ENCODE results near the gene SYN1. TPM values are rescaled to one million over a fixed set of nuclear protein-coding genes. Genes with fewer than 3 reads are reported as not detected.

SYN1 gene
- polyA plus RNA-seq, 1 donor from 2014 or later, result 4.3 TPM

DNA sequence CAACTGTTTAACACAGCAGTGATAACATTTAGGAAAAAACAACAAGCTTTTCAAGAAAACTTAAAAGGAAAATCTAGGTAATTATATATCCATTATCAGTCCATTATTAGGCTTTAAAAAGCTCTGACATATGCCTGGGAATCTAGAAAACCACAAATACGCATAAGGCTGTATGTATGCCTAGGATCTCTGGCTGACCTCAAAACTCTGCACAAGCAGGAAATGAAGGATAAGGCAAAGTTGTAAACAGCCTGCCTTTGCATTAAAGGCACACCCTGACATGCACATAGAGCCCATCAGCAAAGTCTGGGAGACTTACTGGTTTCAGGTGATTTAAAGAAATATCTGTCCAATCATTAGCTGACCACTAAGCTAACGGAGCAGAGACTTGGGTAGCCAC lies 23.4 kb downstream of the SYN1 start:
- no peak overlapping the region for H3K27ac ChIP-seq (ENCODE audit: low read length)
- no peaks in the 10 kb centered on the region for H3K79me2 ChIP-seq (replicated peaks; ENCODE audit: insufficient read depth, low read length)
- TF ChIP-seq, protein P1, sequence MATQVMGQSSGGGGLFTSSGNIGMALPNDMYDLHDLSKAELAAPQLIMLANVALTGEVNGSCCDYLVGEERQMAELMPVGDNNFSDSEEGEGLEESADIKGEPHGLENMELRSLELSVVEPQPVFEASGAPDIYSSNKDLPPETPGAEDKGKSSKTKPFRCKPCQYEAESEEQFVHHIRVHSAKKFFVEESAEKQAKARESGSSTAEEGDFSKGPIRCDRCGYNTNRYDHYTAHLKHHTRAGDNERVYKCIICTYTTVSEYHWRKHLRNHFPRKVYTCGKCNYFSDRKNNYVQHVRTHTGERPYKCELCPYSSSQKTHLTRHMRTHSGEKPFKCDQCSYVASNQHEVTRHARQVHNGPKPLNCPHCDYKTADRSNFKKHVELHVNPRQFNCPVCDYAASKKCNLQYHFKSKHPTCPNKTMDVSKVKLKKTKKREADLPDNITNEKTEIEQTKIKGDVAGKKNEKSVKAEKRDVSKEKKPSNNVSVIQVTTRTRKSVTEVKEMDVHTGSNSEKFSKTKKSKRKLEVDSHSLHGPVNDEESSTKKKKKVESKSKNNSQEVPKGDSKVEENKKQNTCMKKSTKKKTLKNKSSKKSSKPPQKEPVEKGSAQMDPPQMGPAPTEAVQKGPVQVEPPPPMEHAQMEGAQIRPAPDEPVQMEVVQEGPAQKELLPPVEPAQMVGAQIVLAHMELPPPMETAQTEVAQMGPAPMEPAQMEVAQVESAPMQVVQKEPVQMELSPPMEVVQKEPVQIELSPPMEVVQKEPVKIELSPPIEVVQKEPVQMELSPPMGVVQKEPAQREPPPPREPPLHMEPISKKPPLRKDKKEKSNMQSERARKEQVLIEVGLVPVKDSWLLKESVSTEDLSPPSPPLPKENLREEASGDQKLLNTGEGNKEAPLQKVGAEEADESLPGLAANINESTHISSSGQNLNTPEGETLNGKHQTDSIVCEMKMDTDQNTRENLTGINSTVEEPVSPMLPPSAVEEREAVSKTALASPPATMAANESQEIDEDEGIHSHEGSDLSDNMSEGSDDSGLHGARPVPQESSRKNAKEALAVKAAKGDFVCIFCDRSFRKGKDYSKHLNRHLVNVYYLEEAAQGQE (IDR thresholded peaks at IDR 0.05; ENCODE audit: borderline replicate concordance), result no peak
- TF ChIP-seq EP300 (conservative IDR thresholded peaks at IDR 0.05; ENCODE audit: poor library complexity, severe bottlenecking) (no peak), TAF1 (IDR thresholded peaks at IDR 0.05; ENCODE audit: low read depth) (no peak)
- no peak overlapping the region for H3K9ac ChIP-seq (ENCODE audit: low read length)
- no peaks in the 10 kb centered on the region for H3K27me3 ChIP-seq (ENCODE audit: insufficient read depth, low read depth, low read length)
- H3K9me2 ChIP-seq (ENCODE audit: insufficient read depth, low read length), result no peaks in the 10 kb centered on the region
- no peaks in the 10 kb centered on the region for H4K20me1 ChIP-seq (ENCODE audit: insufficient read depth)
- H3K4me3 ChIP-seq (ENCODE audit: low read length), result no peak overlapping the region
- no peaks in the 10 kb centered on the region for H3K36me3 ChIP-seq (ENCODE audit: insufficient read depth, low read length)
- H3K4me2 ChIP-seq (ENCODE audit: low read length), result no peak overlapping the region
- H3F3A ChIP-seq (ENCODE audit: insufficient read depth, low read length, poor library complexity, severe bottlenecking), result no peaks in the 10 kb centered on the region
- H2AFZ ChIP-seq (ENCODE audit: low read depth, low read length), result no peak overlapping the region
- H3K9me3 ChIP-seq (ENCODE audit: low read length), result no peaks in the 10 kb centered on the region

DNA sequence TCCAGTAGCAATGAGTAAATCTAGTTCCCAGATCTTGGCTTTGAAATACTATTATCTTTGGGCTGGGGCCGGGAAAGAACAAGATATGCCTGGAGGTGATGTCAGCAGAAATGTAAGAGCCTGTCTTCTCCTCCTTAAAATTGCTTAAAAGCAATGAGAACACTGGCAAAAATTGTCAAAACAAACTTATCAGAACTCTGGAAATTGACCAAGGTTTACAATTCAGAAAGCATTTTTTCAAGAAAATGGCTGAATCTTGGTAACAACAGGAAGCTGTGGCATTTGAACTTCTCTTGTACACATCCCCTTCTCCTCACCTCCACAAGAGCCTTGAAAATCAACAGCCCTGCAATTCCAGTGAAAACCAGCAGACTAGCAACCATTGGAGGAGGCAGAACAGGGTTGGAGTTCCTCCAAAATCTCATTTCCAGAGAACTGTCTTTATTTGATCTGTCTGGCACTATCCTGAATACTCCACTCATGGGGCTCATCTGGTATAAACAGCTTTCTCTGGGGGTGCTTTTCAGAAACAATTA lies 23.9 kb downstream of the SYN1 start:
- no peaks in the 10 kb centered on the region for H4K20me1 ChIP-seq (ENCODE audit: insufficient read depth)
- no peak overlapping the region for H3K9ac ChIP-seq (ENCODE audit: low read length)
- TF ChIP-seq, protein P1 (IDR thresholded peaks at IDR 0.05; ENCODE audit: borderline replicate concordance), result no peak
- TF ChIP-seq RAD21 (conservative IDR thresholded peaks at IDR 0.05) (no peak), SMC3 (conservative IDR thresholded peaks at IDR 0.05; ENCODE audit: poor library complexity) (no peak), POLR2AphosphoS5 (IDR thresholded peaks at IDR 0.05) (no peak), EP300 (conservative IDR thresholded peaks at IDR 0.05; ENCODE audit: poor library complexity, severe bottlenecking) (no peak), MXI1 (conservative IDR thresholded peaks at IDR 0.05; ENCODE audit: poor library complexity, severe bottlenecking) (no peak), EZH2 (IDR thresholded peaks at IDR 0.05; ENCODE audit: borderline replicate concordance, insufficient read depth, low read length, poor library complexity, severe bottlenecking) (no peak), TAF1 (IDR thresholded peaks at IDR 0.05; ENCODE audit: low read depth) (no peak)
- TF ChIP-seq, protein P2, sequence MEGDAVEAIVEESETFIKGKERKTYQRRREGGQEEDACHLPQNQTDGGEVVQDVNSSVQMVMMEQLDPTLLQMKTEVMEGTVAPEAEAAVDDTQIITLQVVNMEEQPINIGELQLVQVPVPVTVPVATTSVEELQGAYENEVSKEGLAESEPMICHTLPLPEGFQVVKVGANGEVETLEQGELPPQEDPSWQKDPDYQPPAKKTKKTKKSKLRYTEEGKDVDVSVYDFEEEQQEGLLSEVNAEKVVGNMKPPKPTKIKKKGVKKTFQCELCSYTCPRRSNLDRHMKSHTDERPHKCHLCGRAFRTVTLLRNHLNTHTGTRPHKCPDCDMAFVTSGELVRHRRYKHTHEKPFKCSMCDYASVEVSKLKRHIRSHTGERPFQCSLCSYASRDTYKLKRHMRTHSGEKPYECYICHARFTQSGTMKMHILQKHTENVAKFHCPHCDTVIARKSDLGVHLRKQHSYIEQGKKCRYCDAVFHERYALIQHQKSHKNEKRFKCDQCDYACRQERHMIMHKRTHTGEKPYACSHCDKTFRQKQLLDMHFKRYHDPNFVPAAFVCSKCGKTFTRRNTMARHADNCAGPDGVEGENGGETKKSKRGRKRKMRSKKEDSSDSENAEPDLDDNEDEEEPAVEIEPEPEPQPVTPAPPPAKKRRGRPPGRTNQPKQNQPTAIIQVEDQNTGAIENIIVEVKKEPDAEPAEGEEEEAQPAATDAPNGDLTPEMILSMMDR (IDR thresholded peaks at IDR 0.05; ENCODE audit: poor library complexity, severe bottlenecking), result no peak
- H3F3A ChIP-seq (ENCODE audit: insufficient read depth, low read length, poor library complexity, severe bottlenecking), result no peaks in the 10 kb centered on the region
- H3K4me3 ChIP-seq (ENCODE audit: low read length), result no peak overlapping the region
- no peak overlapping the region for H3K4me2 ChIP-seq (ENCODE audit: low read length)
- no peak overlapping the region for H2AFZ ChIP-seq (ENCODE audit: low read depth, low read length)
- no peaks in the 10 kb centered on the region for H3K79me2 ChIP-seq (replicated peaks; ENCODE audit: insufficient read depth, low read length)
- no peaks in the 10 kb centered on the region for H3K36me3 ChIP-seq (ENCODE audit: insufficient read depth, low read length)
- H3K27ac ChIP-seq (ENCODE audit: low read length), result no peak overlapping the region
- no peaks in the 10 kb centered on the region for H3K9me3 ChIP-seq (ENCODE audit: low read length)
- no peaks in the 10 kb centered on the region for H3K9me2 ChIP-seq (ENCODE audit: insufficient read depth, low read length)
- H3K27me3 ChIP-seq (ENCODE audit: insufficient read depth, low read depth, low read length), result no peaks in the 10 kb centered on the region
